ENCODE data around the gene GREB1. TPM values are rescaled to one million over a fixed set of nuclear protein-coding genes. Genes with fewer than 3 reads are reported as not detected.

The GREB1 gene
- total RNA-seq, 1 experiment from 2014 or later: 1.3 TPM

- TF ChIP-seq CTCF (conservative IDR thresholded peaks at IDR 0.05; ENCODE audit: low read depth, low read length) (no peak), EZH2 (IDR thresholded peaks at IDR 0.05; ENCODE audit: borderline replicate concordance, low read depth, low read length, poor library complexity, severe bottlenecking) (no peak)
- no peak for DNase-seq (ENCODE audit: low spot score)
- no peaks in the 10 kb centered on the region for H3K27me3 ChIP-seq (replicated peaks; ENCODE audit: insufficient read depth, low read depth, low read length, poor library complexity)
- no peaks in the 10 kb centered on the region for H3K36me3 ChIP-seq (ENCODE audit: insufficient read depth, low read length, poor library complexity, severe bottlenecking)
- H3K4me1 ChIP-seq (ENCODE audit: insufficient read depth, low read length, poor library complexity, severe bottlenecking): no peaks in the 10 kb centered on the region
- ChIA-PET POLR2A (ENCODE audit: low non-redundant PET) (no interaction called here), CTCF (no interaction called here)
- H3K9me3 ChIP-seq (ENCODE audit: low read depth, low read length, poor library complexity, severe bottlenecking): no peaks in the 10 kb centered on the region
- no peak overlapping the region for H3K27ac ChIP-seq (ENCODE audit: low read depth, low read length, poor library complexity, severe bottlenecking)
- intact Hi-C loops (cut with micrococcal nuclease; ENCODE audit: unreplicated experiment): no loop called here
- no peak overlapping the region for H3K4me3 ChIP-seq (ENCODE audit: low read depth, low read length, poor library complexity, severe bottlenecking)
- no TSS peak for BruUV-seq (replicated peaks)
Observed at GRCh38 chr2:11640132-11640531, 106.3 kb downstream of the GREB1 start.

GRCh38 chr2:11642972-11643371 lies 109.1 kb downstream of the GREB1 start:
- H3K27me3 ChIP-seq (replicated peaks; ENCODE audit: insufficient read depth, low read depth, low read length, poor library complexity): no peaks in the 10 kb centered on the region
- no peak for DNase-seq (ENCODE audit: low spot score)
- TF ChIP-seq EZH2 (IDR thresholded peaks at IDR 0.05; ENCODE audit: borderline replicate concordance, low read depth, low read length, poor library complexity, severe bottlenecking) (no peak), CTCF (conservative IDR thresholded peaks at IDR 0.05; ENCODE audit: low read depth, low read length) (no peak)
- H3K4me1 ChIP-seq (ENCODE audit: insufficient read depth, low read length, poor library complexity, severe bottlenecking): no peaks in the 10 kb centered on the region
- CTCF ChIA-PET: no interaction called here
- POLR2A ChIA-PET (ENCODE audit: low non-redundant PET): no interaction called here
- no TSS peak for BruUV-seq (replicated peaks)
- H3K36me3 ChIP-seq (ENCODE audit: insufficient read depth, low read length, poor library complexity, severe bottlenecking): no peaks in the 10 kb centered on the region
- intact Hi-C loops (cut with micrococcal nuclease; ENCODE audit: unreplicated experiment): no loop called here
- H3K9me3 ChIP-seq (ENCODE audit: low read depth, low read length, poor library complexity, severe bottlenecking): no peaks in the 10 kb centered on the region
- H3K4me3 ChIP-seq (ENCODE audit: low read depth, low read length, poor library complexity, severe bottlenecking): no peak overlapping the region
- no peak overlapping the region for H3K27ac ChIP-seq (ENCODE audit: low read depth, low read length, poor library complexity, severe bottlenecking)

GRCh38 chr2:11644293-11644692 lies 110.4 kb downstream of the GREB1 start:
- Histone ChIP-seq H3K27me3 (replicated peaks; ENCODE audit: insufficient read depth, low read depth, low read length, poor library complexity) (no peaks in the 10 kb centered on the region), H3K27ac (ENCODE audit: low read depth, low read length, poor library complexity, severe bottlenecking) (no peak overlapping the region), H3K4me3 (ENCODE audit: low read depth, low read length, poor library complexity, severe bottlenecking) (no peak overlapping the region), H3K36me3 (ENCODE audit: insufficient read depth, low read length, poor library complexity, severe bottlenecking) (no peaks in the 10 kb centered on the region), H3K9me3 (ENCODE audit: low read depth, low read length, poor library complexity, severe bottlenecking) (no peaks in the 10 kb centered on the region), H3K4me1 (ENCODE audit: insufficient read depth, low read length, poor library complexity, severe bottlenecking) (no peaks in the 10 kb centered on the region)
- ChIA-PET CTCF (no interaction called here), POLR2A (ENCODE audit: low non-redundant PET) (no interaction called here)
- BruUV-seq (replicated peaks): no TSS peak
- intact Hi-C loops (cut with micrococcal nuclease; ENCODE audit: unreplicated experiment): no loop called here
- DNase-seq (ENCODE audit: low spot score): no peak
- TF ChIP-seq EZH2 (IDR thresholded peaks at IDR 0.05; ENCODE audit: borderline replicate concordance, low read depth, low read length, poor library complexity, severe bottlenecking): no peak
- TF ChIP-seq CTCF (conservative IDR thresholded peaks at IDR 0.05; ENCODE audit: low read depth, low read length): no peak
